ENCODE measurements around the gene MGAT1. TPM values are rescaled to one million over a fixed set of nuclear protein-coding genes. Genes with fewer than 3 reads are reported as not detected.

Gene MGAT1
- total RNA-seq, 1 donor from 2014 or later: 183 TPM

DNA sequence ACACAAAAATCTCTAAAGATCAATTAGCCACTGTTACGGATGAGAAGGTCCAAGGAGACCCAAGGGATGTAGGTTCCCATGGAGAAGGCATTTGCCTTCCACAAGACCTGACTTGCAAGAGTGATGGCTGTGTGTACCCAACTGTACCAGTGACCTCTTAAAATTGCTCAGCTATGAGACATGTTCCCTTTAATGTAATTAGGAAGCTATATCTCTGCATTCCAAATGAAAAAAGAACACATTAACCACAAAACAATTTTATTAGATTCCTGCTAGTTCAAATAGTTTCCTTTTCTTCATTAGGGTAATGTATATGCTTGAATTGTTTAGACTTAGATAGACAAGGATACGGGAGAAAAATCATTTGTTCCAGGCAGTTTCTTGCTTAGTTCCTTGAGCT is 66.1 kb downstream of the MGAT1 start:
- no peak for DNase-seq (ENCODE audit: extremely low read depth, low read depth, low spot score)

Other genes starting within 250 kb of the MGAT1 start
- gene SCGB3A1, start 211.3 kb downstream of the MGAT1 start, total RNA-seq: not detected in 2 replicates
- gene FLT4, start 153.2 kb downstream of the MGAT1 start, total RNA-seq: 97.3 and 203 TPM in 2 replicates
- gene OR2Y1, start 62.7 kb downstream of the MGAT1 start, total RNA-seq: not detected in 2 replicates
- gene ZFP62, start 58.5 kb upstream of the MGAT1 start, total RNA-seq: 20.0 and 24.2 TPM in 2 replicates
- gene BTNL8, start 96.4 kb upstream of the MGAT1 start, total RNA-seq: not detected in 2 replicates
- not detected in 2 replicates for gene BTNL3, start 186.0 kb upstream of the MGAT1 start, total RNA-seq
- gene BTNL9, start 237.5 kb upstream of the MGAT1 start, total RNA-seq: 0.15 and 2.8 TPM in 2 replicates

Measured in glomerular endothelial cell (primary cell).